Measurements from ENCODE around the gene MAD1L1.

DNA sequence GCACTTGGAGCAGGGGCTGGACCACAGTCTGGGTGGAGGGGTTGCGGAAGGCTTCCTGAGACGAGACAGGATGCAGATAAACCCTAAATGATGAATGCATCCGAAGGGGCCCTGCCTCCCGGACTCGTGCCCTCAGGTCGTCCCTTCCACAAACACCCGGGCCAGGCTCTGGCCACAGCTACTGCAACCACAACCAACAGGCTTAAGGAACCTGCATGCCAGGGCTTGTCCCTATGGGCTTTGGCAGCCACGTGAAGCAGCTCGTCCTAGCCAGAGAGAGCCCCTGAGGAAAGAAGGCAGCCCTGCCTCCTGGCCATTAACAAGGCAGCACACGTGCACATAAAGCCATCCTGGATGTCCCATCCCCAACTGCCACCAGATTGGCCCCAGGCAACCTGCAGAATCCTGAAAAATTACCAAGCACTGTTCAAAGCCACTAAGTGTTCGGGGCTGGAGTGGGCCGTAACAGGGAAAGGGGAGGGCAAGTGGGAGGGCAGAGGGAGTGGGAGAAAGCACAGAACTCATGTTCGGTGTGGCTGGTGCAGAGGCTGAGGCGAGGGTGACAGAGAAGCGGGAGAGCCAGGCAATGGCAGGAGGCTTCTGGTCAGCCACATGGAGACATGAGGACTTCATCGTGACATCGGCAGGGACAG, 62.7 kb downstream of the MAD1L1 start:
- TF ChIP-seq CTCF (conservative IDR thresholded peaks at IDR 0.05; ENCODE audit: low read length) (no peak), EZH2phosphoT487 (IDR thresholded peaks at IDR 0.05; ENCODE audit: borderline replicate concordance, low read depth, low read length) (no peak)

All from OCI-LY7 (cell line).